Testis (tissue), 3 donors: Measurements from ENCODE around the gene AMOTL1. TPM values are rescaled to one million over a fixed set of nuclear protein-coding genes. Genes with fewer than 3 reads are reported as not detected.

ENCODE experiments used
- DNase-seq: peaks from one replicate; pipeline ENCODE4 v3.0.0-alpha.2; 2019
- H3K27ac ChIP-seq, 2 donors: fragments of 200-600 bp; sonication (generic); one replicate each; pipeline ENCODE4 v1.5.1; 2019
- H3K27me3 ChIP-seq: fragments of 200-600 bp; sonication (generic); one replicate; pipeline ENCODE4 v1.5.1; 2019
- H3K36me3 ChIP-seq: fragments of 200-600 bp; sonication (generic); one replicate; pipeline ENCODE4 v1.5.1; 2017; ENCODE audit warnings: low read depth; ENCODE audit errors: missing control alignments
- H3K4me1 ChIP-seq: fragments of 200-600 bp; sonication (generic); one replicate; pipeline ENCODE4 v1.5.1; 2019
- H3K4me3 ChIP-seq, 2 donors: fragments of 200-600 bp; sonication (generic); one replicate each; pipeline ENCODE4 v1.5.1; 2017 to 2019
- H3K9me3 ChIP-seq: fragments of 200-600 bp; sonication (generic); one replicate; pipeline ENCODE4 v1.5.1; 2017
- POLR2A ChIP-seq: fragments of 450-650 bp; IDR thresholded peaks from one replicate; pipeline ENCODE4 v1.6.1; 2017; ENCODE audit warnings: antibody characterized with exemption, mild to moderate bottlenecking, moderate library complexity
- WGBS, 2 donors: methylation state at CpG; one replicate each; pipeline ENCODE4 v1.1.5; 2018; 5-methylcytosine and 5-hydroxymethylcytosine counted together
- intact Hi-C: fragments of 100-400 bp; cut with DNase I; formaldehyde crosslinking; loops from one replicate; pipeline ENCODE4 v1.15.1; 2023; ENCODE audit warnings: low total_unique reads
- polyA plus RNA-seq: library from polyadenylated mRNA; stranded (reverse); fragments of 350-450 nt; fragmentation: Illumina TruSeq; extraction: RNeasy Lipid Tissue Mini Kit (QIAGEN cat#74804); gene quantifications from one replicate; pipeline ENCODE4 v1.2.3, GENCODE V29; 2014; ENCODE audit warnings: low read depth, low replicate concordance; ENCODE audit not compliant: insufficient read depth
- total RNA-seq, 2 donors: library from RNA; depleted of rRNA; stranded (reverse); fragments of >200 nt; gene quantifications; one replicate each; pipeline ENCODE4 v1.2.3, GENCODE V29; 2016
- TF ChIP-seq, protein P1 (sequence below), 3 experiments: fragments of 450-650 bp in 2 of 3; fragments of 200-600 bp in 1 of 3; sonication (generic) in 1 of 3; IDR thresholded peaks; one replicate each; pipeline ENCODE4 v1.5.1; 2016 to 2019; ENCODE audit warnings: antibody characterized with exemption in 3 of 3, mild to moderate bottlenecking in 2 of 3, moderate library complexity in 1 of 3

AMOTL1 gene
- total and polyA plus RNA-seq, 3 donors from 2014 or later = 17.1 to 25.4 (median 18.7) TPM

DNA sequence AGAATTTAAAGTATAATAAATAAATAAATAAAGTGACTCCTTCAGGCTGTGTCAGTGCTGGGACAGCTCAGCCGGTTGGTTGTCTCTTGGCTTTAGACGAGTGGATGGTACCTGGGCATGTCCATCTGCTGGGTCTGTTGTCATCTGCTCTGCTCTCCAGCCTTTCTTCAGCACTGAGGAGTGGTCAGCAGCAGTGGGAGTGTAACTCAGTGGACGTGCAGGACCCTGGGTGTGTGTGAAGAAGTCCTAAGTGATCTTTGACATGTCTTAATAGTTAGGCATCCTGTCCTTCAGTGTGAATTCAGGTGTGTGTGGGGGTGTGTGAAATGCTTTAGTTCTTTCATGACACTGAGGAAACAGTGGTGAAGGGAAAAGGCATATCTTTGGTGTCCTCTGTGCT, 24.3 kb downstream of the AMOTL1 start:
- TF ChIP-seq, protein P1, sequence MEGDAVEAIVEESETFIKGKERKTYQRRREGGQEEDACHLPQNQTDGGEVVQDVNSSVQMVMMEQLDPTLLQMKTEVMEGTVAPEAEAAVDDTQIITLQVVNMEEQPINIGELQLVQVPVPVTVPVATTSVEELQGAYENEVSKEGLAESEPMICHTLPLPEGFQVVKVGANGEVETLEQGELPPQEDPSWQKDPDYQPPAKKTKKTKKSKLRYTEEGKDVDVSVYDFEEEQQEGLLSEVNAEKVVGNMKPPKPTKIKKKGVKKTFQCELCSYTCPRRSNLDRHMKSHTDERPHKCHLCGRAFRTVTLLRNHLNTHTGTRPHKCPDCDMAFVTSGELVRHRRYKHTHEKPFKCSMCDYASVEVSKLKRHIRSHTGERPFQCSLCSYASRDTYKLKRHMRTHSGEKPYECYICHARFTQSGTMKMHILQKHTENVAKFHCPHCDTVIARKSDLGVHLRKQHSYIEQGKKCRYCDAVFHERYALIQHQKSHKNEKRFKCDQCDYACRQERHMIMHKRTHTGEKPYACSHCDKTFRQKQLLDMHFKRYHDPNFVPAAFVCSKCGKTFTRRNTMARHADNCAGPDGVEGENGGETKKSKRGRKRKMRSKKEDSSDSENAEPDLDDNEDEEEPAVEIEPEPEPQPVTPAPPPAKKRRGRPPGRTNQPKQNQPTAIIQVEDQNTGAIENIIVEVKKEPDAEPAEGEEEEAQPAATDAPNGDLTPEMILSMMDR (IDR thresholded peaks at IDR 0.05) = no peak
- TF ChIP-seq POLR2A = no peak
- Histone ChIP-seq H3K9me3 (no peaks in the 10 kb centered on the region), H3K4me3 (no peak overlapping the region), H3K4me1 (peaks cover 28% of the 10 kb centered on the region), H3K27ac (no peak overlapping the region), H3K27me3 (no peaks in the 10 kb centered on the region), H3K36me3 (no peaks in the 10 kb centered on the region)
- WGBS, 2 donors = 86 to 90% methylated on average over 3 of the region's 3 CpGs
- no peak for DNase-seq
- intact Hi-C loops = no loop called here

- Histone ChIP-seq H3K27ac (no peak overlapping the region), H3K27me3 (no peaks in the 10 kb centered on the region), H3K4me1 (peaks cover 28% of the 10 kb centered on the region), H3K36me3 (no peaks in the 10 kb centered on the region), H3K9me3 (no peaks in the 10 kb centered on the region), H3K4me3 (no peak overlapping the region)
- no peak for DNase-seq
- intact Hi-C loops = no loop called here
- TF ChIP-seq, protein P1 (IDR thresholded peaks at IDR 0.05) = no peak
- no peak for TF ChIP-seq POLR2A
- 92 to 95% methylated on average over 2 of the region's 2 CpGs for WGBS, 2 donors
Observed at GRCh38 chr11:94793002-94793401, 24.8 kb downstream of the AMOTL1 start.

DNA sequence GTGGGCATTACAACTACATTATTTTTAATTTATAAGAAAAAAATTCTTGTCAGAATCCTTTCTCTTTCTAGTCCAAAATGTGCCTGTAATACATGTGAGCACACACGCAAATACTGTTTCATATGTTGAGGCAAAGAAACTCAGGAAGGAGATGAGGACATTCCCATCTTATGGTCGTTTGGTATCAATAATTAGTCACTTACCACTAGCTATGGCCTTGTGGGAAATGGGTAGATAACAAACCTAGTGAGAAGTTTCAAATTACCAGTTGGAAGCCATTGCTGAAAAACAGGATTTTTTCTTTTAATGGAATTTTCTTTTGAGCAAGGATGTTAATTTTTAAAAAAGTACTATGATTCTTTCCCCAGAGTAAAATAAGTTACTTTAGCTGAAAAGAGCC, 25.7 kb downstream of the AMOTL1 start:
- H3K4me1 ChIP-seq = peaks cover 21% of the 10 kb centered on the region
- H3K27ac ChIP-seq = no peak overlapping the region
- no peaks in the 10 kb centered on the region for H3K36me3 ChIP-seq
- H3K27me3 ChIP-seq = no peaks in the 10 kb centered on the region
- intact Hi-C loops = no loop called here
- H3K9me3 ChIP-seq = no peaks in the 10 kb centered on the region
- H3K4me3 ChIP-seq = no peak overlapping the region
- TF ChIP-seq, protein P1 (IDR thresholded peaks at IDR 0.05) = no peak
- TF ChIP-seq POLR2A = no peak
- no peak for DNase-seq
- 62 to 67% methylated on average over 2 of the region's 2 CpGs for WGBS, 2 donors

GRCh38 chr11:94794287-94795168, 26.4 kb downstream of the AMOTL1 start:
- Histone ChIP-seq H3K9me3 (no peaks in the 10 kb centered on the region), H3K36me3 (no peaks in the 10 kb centered on the region), H3K4me1 (peaks cover 20% of the 10 kb centered on the region), H3K4me3 (no peak overlapping the region), H3K27ac (peak overlapping the region in 1 of 2 donors; percentile 71), H3K27me3 (no peaks in the 10 kb centered on the region)
- TF ChIP-seq, protein P1 (IDR thresholded peaks at IDR 0.05) = no peak
- no peak for TF ChIP-seq POLR2A
- WGBS, 2 donors = 29 to 36% methylated on average over 8 of the region's 8 CpGs
- peak; percentile 63 for DNase-seq
- intact Hi-C loops = no loop called here
